Measurements from ENCODE around the gene CCIN. TPM values are rescaled to one million over a fixed set of nuclear protein-coding genes. Genes with fewer than 3 reads are reported as not detected.
A peak's percentile ranks its signal among the peaks of the same experiment; 100 is the strongest.

The CCIN gene
- total RNA-seq, 2 donors from 2014 or later: 0.18 to 0.35 TPM

DNA sequence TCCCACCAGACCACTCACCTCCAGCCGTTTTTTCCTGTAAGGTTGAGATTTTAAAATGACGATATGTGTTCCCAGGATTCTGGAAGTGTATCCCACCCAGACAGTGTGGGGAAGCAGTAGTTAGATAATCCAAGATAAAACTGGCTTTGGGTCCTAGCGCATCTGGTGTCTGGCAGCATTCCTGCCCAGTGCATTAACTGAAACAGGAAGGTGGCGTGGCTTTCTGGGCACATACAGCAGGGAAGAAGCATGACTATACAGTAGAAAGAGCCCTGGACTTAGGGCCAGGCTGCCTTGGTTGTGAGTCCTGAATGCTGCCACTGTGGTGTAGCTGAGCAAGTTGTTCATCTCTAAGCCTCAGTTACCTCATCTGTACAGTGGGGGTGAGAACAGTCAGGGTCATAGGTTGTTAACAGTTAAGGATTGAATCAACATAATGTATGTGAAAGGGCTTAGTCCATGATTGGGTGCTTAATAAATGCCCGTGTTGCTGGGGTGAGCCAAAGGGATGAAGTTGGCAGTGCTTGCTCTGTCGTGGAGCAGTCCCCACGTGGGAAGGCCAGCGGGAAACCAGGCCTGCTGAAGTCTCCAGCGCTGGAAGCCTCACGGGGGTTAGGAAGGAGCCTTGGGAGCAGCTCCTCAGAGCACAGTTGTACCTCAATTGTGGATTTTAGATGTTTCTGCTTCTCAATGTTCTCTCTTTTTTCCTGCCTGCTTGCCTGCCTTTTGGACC is 39.5 kb downstream of the CCIN start:
- Mint-ChIP-seq H3K9me3 (no peaks in the 10 kb centered on the region), H3K27me3 (ENCODE audit: insufficient read depth) (no peaks in the 10 kb centered on the region), H3K27ac (peak overlapping the region; percentile 76), H3K36me3 (ENCODE audit: low read depth) (peaks cover 91% of the 10 kb centered on the region), H3K4me3 (no peak overlapping the region), H3K4me1 (peaks cover 20% of the 10 kb centered on the region)
- no peaks in the 10 kb centered on the region for H3K9me3 ChIP-seq (ENCODE audit: control insufficient read depth, low read length)
- no peak overlapping the region for H3K4me3 ChIP-seq (ENCODE audit: low read length)
- TF ChIP-seq, protein P1, sequence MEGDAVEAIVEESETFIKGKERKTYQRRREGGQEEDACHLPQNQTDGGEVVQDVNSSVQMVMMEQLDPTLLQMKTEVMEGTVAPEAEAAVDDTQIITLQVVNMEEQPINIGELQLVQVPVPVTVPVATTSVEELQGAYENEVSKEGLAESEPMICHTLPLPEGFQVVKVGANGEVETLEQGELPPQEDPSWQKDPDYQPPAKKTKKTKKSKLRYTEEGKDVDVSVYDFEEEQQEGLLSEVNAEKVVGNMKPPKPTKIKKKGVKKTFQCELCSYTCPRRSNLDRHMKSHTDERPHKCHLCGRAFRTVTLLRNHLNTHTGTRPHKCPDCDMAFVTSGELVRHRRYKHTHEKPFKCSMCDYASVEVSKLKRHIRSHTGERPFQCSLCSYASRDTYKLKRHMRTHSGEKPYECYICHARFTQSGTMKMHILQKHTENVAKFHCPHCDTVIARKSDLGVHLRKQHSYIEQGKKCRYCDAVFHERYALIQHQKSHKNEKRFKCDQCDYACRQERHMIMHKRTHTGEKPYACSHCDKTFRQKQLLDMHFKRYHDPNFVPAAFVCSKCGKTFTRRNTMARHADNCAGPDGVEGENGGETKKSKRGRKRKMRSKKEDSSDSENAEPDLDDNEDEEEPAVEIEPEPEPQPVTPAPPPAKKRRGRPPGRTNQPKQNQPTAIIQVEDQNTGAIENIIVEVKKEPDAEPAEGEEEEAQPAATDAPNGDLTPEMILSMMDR (conservative IDR thresholded peaks at IDR 0.05): no peak
- WGBS, 2 experiments (ENCODE audit: insufficient coverage in 1 of 2, insufficient read length in 1 of 2): 91 to 95% methylated on average over 8 to 10 of the region's 10 CpGs
- no peak overlapping the region for H3K27ac ChIP-seq (ENCODE audit: low read depth, low read length)
- no peak for DNase-seq
- no peak overlapping the region for H3K9ac ChIP-seq (ENCODE audit: extremely low read depth, low read length, poor library complexity, severe bottlenecking)
- peaks cover 17% of the 10 kb centered on the region for H3K4me1 ChIP-seq (ENCODE audit: control insufficient read depth, insufficient read depth, low read length)
- H3K27me3 ChIP-seq (ENCODE audit: control insufficient read depth, insufficient read depth, low read length, poor library complexity, severe bottlenecking): no peaks in the 10 kb centered on the region
- H3K36me3 ChIP-seq (ENCODE audit: control insufficient read depth, insufficient read depth, low read length): peaks cover 97% of the 10 kb centered on the region

DNA sequence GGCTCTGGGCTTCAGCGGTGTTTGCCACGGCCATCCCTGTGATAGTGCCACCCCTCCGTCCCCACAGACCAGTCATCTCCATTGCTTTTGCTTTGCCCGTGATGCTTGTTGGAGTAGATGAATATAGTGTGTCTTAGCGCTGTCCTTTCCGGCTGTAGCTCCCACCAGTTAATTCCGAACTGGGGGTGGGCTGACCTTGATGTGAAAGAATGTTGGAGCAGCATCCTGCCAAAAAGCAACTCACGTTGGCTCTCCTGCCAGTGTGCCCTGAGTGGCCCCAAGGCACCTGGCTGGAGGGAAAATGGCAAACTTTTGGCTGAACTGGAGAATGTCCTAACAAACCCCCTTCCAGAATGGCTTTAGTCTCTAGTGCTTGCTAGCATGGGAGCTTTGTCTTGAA is 41.5 kb downstream of the CCIN start:
- Mint-ChIP-seq H3K4me1 (peaks cover 25% of the 10 kb centered on the region), H3K27me3 (ENCODE audit: insufficient read depth) (no peaks in the 10 kb centered on the region), H3K36me3 (ENCODE audit: low read depth) (peaks cover 82% of the 10 kb centered on the region), H3K9me3 (no peaks in the 10 kb centered on the region), H3K27ac (peak overlapping the region; percentile 3), H3K4me3 (no peak overlapping the region)
- H3K36me3 ChIP-seq (ENCODE audit: control insufficient read depth, insufficient read depth, low read length): peaks cover 89% of the 10 kb centered on the region
- H3K4me1 ChIP-seq (ENCODE audit: control insufficient read depth, insufficient read depth, low read length): peaks cover 17% of the 10 kb centered on the region
- H3K9me3 ChIP-seq (ENCODE audit: control insufficient read depth, low read length): no peaks in the 10 kb centered on the region
- WGBS, 2 experiments (ENCODE audit: insufficient coverage in 1 of 2, insufficient read length in 1 of 2): 85 to 95% methylated on average over 2 to 8 of the region's 8 CpGs
- TF ChIP-seq, protein P1 (conservative IDR thresholded peaks at IDR 0.05): no peak
- no peak overlapping the region for H3K27ac ChIP-seq (ENCODE audit: low read depth, low read length)
- no peak overlapping the region for H3K9ac ChIP-seq (ENCODE audit: extremely low read depth, low read length, poor library complexity, severe bottlenecking)
- no peaks in the 10 kb centered on the region for H3K27me3 ChIP-seq (ENCODE audit: control insufficient read depth, insufficient read depth, low read length, poor library complexity, severe bottlenecking)
- no peak for DNase-seq
- no peak overlapping the region for H3K4me3 ChIP-seq (ENCODE audit: low read length)

DNA sequence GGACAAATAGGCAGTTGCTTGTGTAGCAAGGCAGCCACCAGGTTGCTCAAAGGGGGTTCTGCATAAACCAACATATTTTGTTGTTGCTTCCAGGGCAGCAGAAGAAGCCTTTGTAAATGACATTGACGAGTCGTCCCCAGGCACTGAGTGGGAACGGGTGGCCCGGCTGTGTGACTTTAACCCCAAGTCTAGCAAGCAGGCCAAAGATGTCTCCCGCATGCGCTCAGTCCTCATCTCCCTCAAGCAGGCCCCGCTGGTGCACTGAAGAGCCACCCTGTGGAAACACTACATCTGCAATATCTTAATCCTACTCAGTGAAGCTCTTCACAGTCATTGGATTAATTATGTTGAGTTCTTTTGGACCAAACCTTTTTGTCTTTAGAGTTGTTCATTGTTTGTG is 42.3 kb downstream of the CCIN start:
- H3K4me1 ChIP-seq (ENCODE audit: control insufficient read depth, insufficient read depth, low read length): peaks cover 17% of the 10 kb centered on the region
- Mint-ChIP-seq H3K27me3 (ENCODE audit: insufficient read depth) (no peaks in the 10 kb centered on the region), H3K9me3 (no peaks in the 10 kb centered on the region), H3K27ac (peak overlapping the region; percentile 82), H3K36me3 (ENCODE audit: low read depth) (peaks cover 77% of the 10 kb centered on the region), H3K4me1 (peaks cover 29% of the 10 kb centered on the region), H3K4me3 (no peak overlapping the region)
- no peaks in the 10 kb centered on the region for H3K9me3 ChIP-seq (ENCODE audit: control insufficient read depth, low read length)
- no peaks in the 10 kb centered on the region for H3K27me3 ChIP-seq (ENCODE audit: control insufficient read depth, insufficient read depth, low read length, poor library complexity, severe bottlenecking)
- no peak overlapping the region for H3K4me3 ChIP-seq (ENCODE audit: low read length)
- H3K36me3 ChIP-seq (ENCODE audit: control insufficient read depth, insufficient read depth, low read length): peaks cover 81% of the 10 kb centered on the region
- no peak overlapping the region for H3K9ac ChIP-seq (ENCODE audit: extremely low read depth, low read length, poor library complexity, severe bottlenecking)
- H3K27ac ChIP-seq (ENCODE audit: low read depth, low read length): no peak overlapping the region
- no peak for DNase-seq
- TF ChIP-seq, protein P1 (conservative IDR thresholded peaks at IDR 0.05): no peak
- WGBS, 2 experiments (ENCODE audit: insufficient coverage in 1 of 2, insufficient read length in 1 of 2): 92 to 98% methylated on average over 4 to 7 of the region's 7 CpGs

Data from endodermal cell (in vitro differentiated cells).